Loucy (cell line): Measurements from ENCODE around the gene TRPM3.

Source experiments
- H2AFZ ChIP-seq: fragments of 200-600 bp; sonication (generic); 2 replicates; pipeline ENCODE4 v1.6.0; 2016; ENCODE audit warnings: antibody characterized with exemption, mild to moderate bottlenecking, low read length, moderate library complexity
- H3F3A ChIP-seq: fragments of 200-600 bp; 2 replicates; pipeline ENCODE4 v1.6.0; 2016; ENCODE audit warnings: antibody characterized with exemption, low read depth, mild to moderate bottlenecking
- H3K27me3 ChIP-seq: fragments of 200-600 bp; sonication (generic); 2 replicates; pipeline ENCODE4 v1.6.1; 2014; ENCODE audit warnings: low read length, mild to moderate bottlenecking; ENCODE audit not compliant: insufficient read depth, poor library complexity, severe bottlenecking
- H3K36me3 ChIP-seq: fragments of 200-600 bp; sonication (generic); 2 replicates; pipeline ENCODE4 v1.6.1; 2016; ENCODE audit warnings: low read length; ENCODE audit not compliant: insufficient read depth
- H3K4me1 ChIP-seq: fragments of 200-600 bp; sonication (generic); 2 replicates; pipeline ENCODE4 v1.5.1; 2014; ENCODE audit warnings: low read length, mild to moderate bottlenecking; ENCODE audit not compliant: insufficient read depth, poor library complexity, severe bottlenecking
- H3K4me2 ChIP-seq: fragments of 200-600 bp; sonication (generic); 2 replicates; pipeline ENCODE4 v1.6.0; 2014; ENCODE audit warnings: antibody characterized with exemption, low read length, low read depth, mild to moderate bottlenecking; ENCODE audit not compliant: poor library complexity, severe bottlenecking
- H3K4me3 ChIP-seq: fragments of 200-600 bp; sonication (generic); 2 replicates; pipeline ENCODE4 v1.5.1; 2014; ENCODE audit warnings: low read length, mild to moderate bottlenecking, mixed read lengths; ENCODE audit not compliant: poor library complexity, severe bottlenecking
- H3K79me2 ChIP-seq: fragments of 200-600 bp; sonication (generic); 2 replicates; pipeline ENCODE4 v1.6.1; 2014; ENCODE audit warnings: low read length; ENCODE audit not compliant: insufficient read depth
- H3K9ac ChIP-seq: fragments of 200-600 bp; sonication (generic); 2 replicates; pipeline ENCODE4 v1.6.0; 2014; ENCODE audit warnings: mild to moderate bottlenecking, low read depth, low read length, moderate library complexity; ENCODE audit not compliant: poor library complexity, severe bottlenecking
- H3K9me2 ChIP-seq: fragments of 200-600 bp; sonication (generic); replicated peaks from 2 replicates; pipeline ENCODE4 v1.6.1; 2016; ENCODE audit warnings: low read depth, low read length, mixed read lengths
- H3K9me3 ChIP-seq: fragments of 200-600 bp; sonication (generic); 2 replicates; pipeline ENCODE4 v1.6.1; 2014; ENCODE audit warnings: mild to moderate bottlenecking, antibody characterized with exemption, low read length, low read depth; ENCODE audit not compliant: insufficient read depth
- H4K20me1 ChIP-seq: fragments of 200-600 bp; sonication (generic); 2 replicates; pipeline ENCODE4 v1.6.0; 2014; ENCODE audit warnings: antibody characterized with exemption, low read length, mild to moderate bottlenecking; ENCODE audit not compliant: insufficient read depth, poor library complexity, severe bottlenecking
- EZH2phosphoT487 ChIP-seq: fragments of 200-600 bp; IDR thresholded peaks from 2 replicates; pipeline ENCODE4 v1.6.1; 2018; ENCODE audit warnings: antibody characterized with exemption, mild to moderate bottlenecking, moderate library complexity, borderline replicate concordance
- TF ChIP-seq, protein P1 (sequence below): fragments of 200-600 bp; sonication (generic); conservative IDR thresholded peaks from 2 replicates; pipeline ENCODE4 v1.5.1; 2014; ENCODE audit warnings: mild to moderate bottlenecking, antibody characterized with exemption, low read length

Gene TRPM3

DNA sequence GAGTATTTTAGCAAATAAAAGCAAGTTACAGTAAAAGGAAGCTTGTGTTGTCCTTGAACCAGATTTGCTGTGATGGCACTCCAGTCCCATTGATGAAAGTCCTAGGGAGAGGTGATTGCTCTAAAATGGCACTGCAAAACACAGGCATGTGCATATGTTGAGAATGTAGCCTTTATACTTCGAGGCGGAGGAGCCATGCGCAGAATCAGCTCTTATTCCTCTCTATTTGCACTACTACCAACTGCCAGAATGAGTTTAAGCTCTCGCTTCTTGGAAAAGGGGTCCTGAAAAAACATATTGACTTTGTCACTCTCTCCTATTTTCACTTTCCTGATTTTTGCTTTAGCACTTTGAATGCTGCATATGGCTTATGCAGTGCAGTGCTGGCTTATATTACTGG is 429.0 kb downstream of the TRPM3 start:
- Histone ChIP-seq H3K4me2 (no peak overlapping the region), H3K79me2 (no peaks in the 10 kb centered on the region), H3F3A (no peaks in the 10 kb centered on the region), H4K20me1 (no peaks in the 10 kb centered on the region), H3K9me3 (no peaks in the 10 kb centered on the region), H3K36me3 (no peaks in the 10 kb centered on the region), H3K27me3 (no peaks in the 10 kb centered on the region), H3K4me3 (no peak overlapping the region), H3K9ac (no peak overlapping the region), H3K4me1 (no peaks in the 10 kb centered on the region), H2AFZ (no peak overlapping the region), H3K9me2 (no peaks in the 10 kb centered on the region)
- TF ChIP-seq, protein P1, sequence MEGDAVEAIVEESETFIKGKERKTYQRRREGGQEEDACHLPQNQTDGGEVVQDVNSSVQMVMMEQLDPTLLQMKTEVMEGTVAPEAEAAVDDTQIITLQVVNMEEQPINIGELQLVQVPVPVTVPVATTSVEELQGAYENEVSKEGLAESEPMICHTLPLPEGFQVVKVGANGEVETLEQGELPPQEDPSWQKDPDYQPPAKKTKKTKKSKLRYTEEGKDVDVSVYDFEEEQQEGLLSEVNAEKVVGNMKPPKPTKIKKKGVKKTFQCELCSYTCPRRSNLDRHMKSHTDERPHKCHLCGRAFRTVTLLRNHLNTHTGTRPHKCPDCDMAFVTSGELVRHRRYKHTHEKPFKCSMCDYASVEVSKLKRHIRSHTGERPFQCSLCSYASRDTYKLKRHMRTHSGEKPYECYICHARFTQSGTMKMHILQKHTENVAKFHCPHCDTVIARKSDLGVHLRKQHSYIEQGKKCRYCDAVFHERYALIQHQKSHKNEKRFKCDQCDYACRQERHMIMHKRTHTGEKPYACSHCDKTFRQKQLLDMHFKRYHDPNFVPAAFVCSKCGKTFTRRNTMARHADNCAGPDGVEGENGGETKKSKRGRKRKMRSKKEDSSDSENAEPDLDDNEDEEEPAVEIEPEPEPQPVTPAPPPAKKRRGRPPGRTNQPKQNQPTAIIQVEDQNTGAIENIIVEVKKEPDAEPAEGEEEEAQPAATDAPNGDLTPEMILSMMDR = no peak
- no peak for TF ChIP-seq EZH2phosphoT487

DNA sequence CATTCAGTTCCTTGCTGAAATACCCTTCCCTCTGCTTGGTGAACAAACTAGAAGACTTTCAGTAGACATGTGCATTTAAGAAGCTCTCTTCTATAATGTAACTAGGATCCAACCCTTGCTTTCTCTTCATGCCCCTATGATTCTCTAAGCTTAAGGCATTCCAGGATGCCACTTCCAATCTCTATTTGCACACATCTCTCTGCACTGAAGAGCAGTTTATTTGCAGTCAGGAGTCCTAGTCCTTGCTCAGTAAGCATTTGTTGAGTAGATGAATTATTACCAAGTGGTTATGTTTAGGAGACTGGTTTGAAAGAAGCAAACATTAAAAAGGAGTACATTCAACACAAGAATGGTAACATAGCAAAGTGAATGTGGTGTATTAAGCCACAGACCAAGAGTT is 432.7 kb downstream of the TRPM3 start:
- Histone ChIP-seq H3F3A (no peaks in the 10 kb centered on the region), H2AFZ (no peak overlapping the region), H4K20me1 (no peaks in the 10 kb centered on the region)

DNA sequence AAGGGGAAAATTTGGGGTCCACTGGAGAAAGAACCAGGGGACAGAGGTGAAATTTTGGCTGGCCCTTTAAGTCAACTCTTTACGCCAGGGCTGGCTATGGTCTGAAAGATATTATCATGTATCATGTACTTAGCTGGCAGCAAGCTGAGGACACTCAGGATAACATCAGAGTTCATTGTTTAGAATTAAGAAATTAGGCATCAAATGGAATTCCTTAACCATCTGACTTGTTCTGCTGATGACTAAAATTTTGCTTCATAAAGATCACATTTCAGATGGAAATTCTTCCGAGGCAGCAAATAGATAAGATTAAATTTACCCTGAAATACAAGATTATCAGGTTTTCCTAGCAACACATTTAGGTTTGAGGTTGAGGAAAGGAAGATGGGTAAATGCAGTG is 437.6 kb downstream of the TRPM3 start:
- Histone ChIP-seq H2AFZ (no peak overlapping the region), H3F3A (no peaks in the 10 kb centered on the region), H3K4me2 (no peak overlapping the region), H3K79me2 (no peaks in the 10 kb centered on the region), H3K27me3 (no peaks in the 10 kb centered on the region), H3K4me3 (no peak overlapping the region), H3K9ac (no peak overlapping the region), H3K4me1 (no peaks in the 10 kb centered on the region), H4K20me1 (no peaks in the 10 kb centered on the region), H3K9me3 (no peaks in the 10 kb centered on the region), H3K36me3 (no peaks in the 10 kb centered on the region), H3K9me2 (no peaks in the 10 kb centered on the region)
- TF ChIP-seq, protein P1 = no peak
- no peak for TF ChIP-seq EZH2phosphoT487

More for the DNA sequence above, 432.7 kb downstream of the TRPM3 start:
- H3K4me1 ChIP-seq = no peaks in the 10 kb centered on the region
- H3K4me3 ChIP-seq = no peak overlapping the region
- H3K9ac ChIP-seq = no peak overlapping the region
- no peaks in the 10 kb centered on the region for H3K27me3 ChIP-seq
- TF ChIP-seq, protein P1 = no peak
- no peak for TF ChIP-seq EZH2phosphoT487
- H3K9me2 ChIP-seq = no peaks in the 10 kb centered on the region
- no peaks in the 10 kb centered on the region for H3K79me2 ChIP-seq
- H3K4me2 ChIP-seq = no peak overlapping the region
- no peaks in the 10 kb centered on the region for H3K9me3 ChIP-seq
- H3K36me3 ChIP-seq = no peaks in the 10 kb centered on the region
